ENCODE measurements around the gene PQBP1.
"Not testable (repeated sequence)": the region's sequence is repeated elsewhere in the genome, so short reads cannot be mapped to it uniquely, and the experiment has no call there.

Gene PQBP1, protein sequence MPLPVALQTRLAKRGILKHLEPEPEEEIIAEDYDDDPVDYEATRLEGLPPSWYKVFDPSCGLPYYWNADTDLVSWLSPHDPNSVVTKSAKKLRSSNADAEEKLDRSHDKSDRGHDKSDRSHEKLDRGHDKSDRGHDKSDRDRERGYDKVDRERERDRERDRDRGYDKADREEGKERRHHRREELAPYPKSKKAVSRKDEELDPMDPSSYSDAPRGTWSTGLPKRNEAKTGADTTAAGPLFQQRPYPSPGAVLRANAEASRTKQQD

DNA sequence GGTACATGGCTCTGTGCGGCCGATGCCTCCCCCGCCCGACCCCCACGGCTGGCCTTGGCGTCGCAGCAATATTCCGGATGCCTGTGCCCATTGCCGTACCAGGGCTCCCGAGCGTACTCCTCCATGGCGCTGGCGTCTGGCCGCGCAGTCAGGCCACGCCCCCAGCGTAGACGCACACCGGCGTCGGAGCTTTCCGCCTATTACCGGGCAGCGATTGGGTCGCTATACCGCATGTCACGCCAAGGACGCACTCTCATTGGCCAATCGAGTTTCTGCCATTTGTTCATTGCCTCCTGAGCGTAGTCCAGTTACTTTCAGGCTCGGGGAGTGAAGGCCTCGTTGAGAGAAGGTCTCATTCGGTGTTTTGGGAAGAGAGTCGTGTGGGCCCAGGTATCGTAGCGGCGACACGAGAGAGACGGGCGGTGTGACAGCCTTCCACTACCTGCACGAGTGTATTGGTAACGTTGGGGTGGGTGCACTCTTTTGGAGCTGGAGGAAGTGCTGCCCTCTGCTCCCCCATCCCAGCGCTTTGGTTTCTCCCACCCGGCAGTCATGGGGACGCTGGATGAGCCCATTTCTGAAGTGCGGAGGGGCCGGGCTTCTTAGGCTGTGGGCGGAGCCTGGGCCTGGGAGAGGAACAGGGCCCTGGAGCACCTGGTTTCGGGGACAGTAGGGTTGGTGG is at the start of gene PQBP1, which contains the start of gene TIMM17B:
TSS of gene PQBP1 (plus strand) at position 306 of the 682 bp plus-strand sequence. CDS start 580 bp downstream, outside the sequence.
TSS of gene TIMM17B (minus strand) at position 144 of the 682 bp plus-strand sequence. CDS start at position 125, 19 bp downstream.
- DNase-seq (ENCODE audit: low spot score), result peak; percentile 85

DNA sequence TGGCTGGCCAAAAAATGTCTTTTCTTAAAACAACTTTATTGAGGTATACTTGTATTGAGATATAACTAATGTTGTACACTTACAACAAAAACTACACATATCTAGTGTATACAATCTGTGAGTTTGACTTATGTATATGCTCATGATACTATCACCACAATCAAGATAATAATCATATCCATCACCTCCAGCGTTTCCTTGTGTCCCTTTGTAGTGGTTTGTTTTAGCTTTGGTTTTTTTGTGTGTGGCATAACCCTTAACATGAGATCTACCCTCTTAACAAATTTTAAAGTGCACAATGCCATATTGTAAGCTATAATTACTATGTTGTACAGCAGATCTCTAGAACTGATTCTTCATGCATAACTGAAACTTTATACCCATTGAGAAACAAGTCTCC is 48.9 kb upstream of the PQBP1 start:
- DNase-seq (ENCODE audit: low spot score), result no peak

DNA sequence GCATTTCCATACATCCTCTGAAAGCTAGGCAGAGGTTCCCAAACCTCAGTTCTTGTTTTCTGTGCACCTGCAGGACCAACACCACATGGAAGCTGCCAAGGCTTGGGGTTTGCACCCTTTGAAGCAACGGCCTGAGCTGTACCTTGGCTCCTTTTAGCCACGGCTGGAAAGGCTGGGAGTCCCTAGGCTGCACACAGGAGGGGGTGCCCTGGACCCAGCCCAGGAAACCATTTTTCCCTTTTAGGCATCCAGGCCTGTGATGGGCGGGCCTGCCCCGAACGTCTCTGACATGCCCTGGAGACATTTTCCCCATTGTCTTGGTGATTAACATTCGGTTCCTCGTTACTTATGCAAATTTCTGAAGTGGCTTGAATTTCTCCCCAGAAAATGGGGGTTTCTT is 44.9 kb upstream of the PQBP1 start:
- DNase-seq (ENCODE audit: low spot score), result no peak

DNA sequence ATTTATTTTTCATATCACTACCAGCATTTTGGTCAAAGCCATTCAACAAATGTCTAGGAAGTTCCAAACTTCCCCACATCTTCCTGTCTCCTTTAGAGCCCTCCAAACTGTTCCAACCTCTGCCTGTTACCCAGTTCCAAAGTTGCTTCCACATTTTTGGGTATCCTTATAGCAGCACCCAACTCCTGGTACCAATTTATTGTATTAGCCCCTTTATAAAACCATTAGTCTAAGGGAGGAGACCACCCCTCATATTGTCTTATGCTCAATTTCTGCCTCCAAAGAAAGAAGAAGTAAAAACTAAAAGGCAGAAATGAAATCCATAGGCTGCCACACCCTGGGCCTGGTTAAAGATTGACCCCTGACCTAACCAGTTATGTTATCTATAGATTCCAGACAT is 44.2 kb upstream of the PQBP1 start:
- not testable (repeated sequence) for DNase-seq (ENCODE audit: low spot score)

DNA sequence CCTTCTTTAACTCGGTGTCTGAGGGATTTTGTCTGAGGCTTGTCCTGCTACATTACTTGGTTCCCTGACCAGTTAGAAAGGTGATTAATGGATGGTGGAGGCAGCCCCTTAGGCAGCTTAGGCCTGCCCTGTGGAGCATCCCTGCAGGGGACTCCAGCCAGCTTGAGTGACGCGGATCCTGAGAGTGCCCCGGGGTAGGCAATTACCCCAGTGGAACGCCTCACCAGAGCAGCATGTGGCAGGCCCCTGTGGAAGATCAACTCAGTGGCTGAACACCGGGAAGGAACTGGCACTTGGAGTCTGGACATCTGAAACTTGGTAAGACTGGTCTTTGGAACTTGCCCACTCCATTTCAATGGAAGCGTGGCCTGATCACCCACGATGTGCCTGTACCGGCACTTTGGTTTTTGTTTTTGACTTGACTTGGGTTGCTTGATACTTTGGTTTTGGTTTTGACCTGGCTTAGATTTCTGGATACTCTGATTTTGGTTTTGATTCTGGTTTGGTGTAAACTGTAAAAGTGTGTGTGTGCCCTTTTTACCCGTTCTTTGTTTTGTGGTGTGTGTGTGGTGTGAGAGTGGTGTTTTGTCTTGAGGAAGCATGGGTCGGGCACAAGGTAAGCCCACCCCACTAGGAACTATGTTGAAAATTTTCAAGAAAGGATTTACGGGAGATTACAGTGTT is 43.5 kb upstream of the PQBP1 start:
- not testable (repeated sequence) for DNase-seq (ENCODE audit: low spot score)

DNA sequence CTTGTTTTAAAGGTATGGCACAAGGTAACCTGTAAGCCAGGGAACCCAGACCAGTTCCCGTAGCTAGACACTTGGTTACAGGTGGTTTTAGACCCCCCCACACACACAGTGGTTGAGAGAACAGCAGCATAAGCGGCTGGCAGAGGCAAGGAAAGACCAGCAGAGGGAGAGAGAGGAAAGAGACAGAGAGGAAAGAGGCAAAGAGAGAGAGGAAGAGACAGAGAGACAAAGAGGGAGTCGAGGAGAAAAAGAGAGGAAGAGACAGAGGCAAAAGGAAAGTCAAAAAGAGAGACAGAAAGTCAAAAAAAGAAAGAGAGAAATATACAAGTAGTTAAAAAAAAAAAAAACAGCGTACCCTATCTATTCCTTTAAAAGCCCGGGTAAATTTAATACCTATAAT is 42.8 kb upstream of the PQBP1 start:
- no peak for DNase-seq (ENCODE audit: low spot score)

DNA sequence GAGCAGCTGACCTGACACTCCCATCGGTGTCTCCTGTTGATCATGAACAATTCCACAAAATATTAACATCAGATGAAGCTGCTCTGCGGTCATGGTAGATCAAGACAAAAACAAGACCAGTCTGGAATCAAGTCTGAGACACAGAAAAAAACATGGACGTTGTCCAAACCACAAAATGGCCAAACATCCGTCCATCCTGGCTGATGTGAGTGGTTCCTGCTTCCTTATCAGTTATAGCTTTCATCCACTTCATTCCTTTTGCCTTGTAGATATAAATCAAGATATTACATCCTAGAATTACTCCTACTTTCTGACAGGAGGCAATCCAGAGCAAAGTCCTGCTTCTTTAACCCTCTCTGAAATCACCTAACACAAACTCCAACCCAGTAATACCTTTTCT is 33.5 kb upstream of the PQBP1 start:
- no peak for DNase-seq (ENCODE audit: low spot score)

DNA sequence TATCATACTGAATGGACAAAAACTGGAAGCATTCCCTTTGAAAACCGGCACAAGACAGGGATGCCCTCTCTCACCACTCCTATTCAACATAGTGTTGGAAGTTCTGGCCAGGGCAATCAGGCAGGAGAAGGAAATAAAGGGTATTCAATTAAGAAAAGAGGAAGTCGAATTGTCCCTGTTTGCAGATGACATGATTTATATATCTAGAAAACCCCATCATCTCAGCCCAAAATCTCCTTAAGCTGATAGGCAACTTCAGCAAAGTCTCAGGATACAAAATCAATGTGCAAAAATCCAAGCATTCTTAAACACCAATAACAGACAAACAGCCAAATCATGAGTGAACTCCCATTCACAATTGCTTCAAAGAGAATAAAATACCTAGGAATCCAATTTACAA is 25.7 kb upstream of the PQBP1 start:
- DNase-seq (ENCODE audit: low spot score), result not testable (repeated sequence)

DNA sequence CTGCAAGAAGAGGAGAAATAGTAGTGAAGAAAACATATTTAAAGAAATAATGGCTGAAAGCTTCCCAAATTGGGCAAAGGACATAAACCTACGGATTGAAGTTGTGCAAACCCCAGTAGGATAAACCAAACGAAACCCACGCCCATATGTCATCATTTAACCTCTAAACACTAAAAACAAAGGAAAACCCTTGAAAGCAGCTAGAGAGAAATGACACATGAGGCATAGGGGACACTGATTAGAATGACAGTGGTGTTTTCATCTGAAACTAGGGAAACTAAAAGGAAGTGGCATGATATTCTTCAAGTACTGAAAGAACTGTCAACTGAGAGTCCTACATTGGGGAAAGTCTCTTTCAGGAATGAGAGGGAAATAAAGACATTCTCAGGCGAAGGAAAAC is 20.8 kb upstream of the PQBP1 start:
- not testable (repeated sequence) for DNase-seq (ENCODE audit: low spot score)

DNA sequence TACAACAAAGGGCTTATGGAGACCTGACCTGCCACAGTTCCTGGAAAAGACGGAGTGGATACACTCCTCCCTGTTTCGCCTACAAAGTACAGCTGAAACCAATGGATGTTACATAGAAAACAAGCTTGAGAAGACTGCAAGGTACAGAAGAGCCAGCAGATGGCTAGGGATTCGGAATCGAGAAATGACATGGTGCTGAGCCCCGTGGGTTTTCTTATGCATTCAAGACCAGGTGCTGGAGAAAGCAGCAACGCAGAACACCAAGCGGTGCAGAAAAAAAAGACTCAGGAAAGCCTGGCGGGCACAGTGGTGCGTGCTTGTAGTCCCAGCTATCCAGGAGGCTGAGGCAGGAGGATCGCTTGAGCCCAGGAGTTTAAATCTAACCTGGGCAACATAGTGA is 14.0 kb upstream of the PQBP1 start:
- no peak for DNase-seq (ENCODE audit: low spot score)

DNA sequence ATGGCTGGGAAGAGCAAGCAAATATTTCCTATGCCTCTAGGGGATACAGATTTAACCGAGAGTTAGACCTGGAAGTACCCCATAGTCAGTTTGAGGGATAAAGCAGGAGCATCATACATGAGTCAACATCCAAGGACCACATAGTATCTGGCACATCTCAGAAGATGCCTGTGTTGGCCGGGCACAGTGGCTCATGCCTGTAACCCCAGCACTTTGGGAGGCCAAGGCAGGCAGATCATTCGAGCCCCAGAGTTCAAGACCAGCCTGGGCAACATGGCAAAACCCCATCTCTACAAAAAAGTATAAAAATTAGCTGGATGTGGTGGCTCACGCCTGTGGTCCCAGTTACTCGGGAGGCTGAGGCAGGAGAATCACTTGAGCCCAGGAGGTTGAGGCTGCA is 11.1 kb upstream of the PQBP1 start:
- not testable (repeated sequence) for DNase-seq (ENCODE audit: low spot score)

DNA sequence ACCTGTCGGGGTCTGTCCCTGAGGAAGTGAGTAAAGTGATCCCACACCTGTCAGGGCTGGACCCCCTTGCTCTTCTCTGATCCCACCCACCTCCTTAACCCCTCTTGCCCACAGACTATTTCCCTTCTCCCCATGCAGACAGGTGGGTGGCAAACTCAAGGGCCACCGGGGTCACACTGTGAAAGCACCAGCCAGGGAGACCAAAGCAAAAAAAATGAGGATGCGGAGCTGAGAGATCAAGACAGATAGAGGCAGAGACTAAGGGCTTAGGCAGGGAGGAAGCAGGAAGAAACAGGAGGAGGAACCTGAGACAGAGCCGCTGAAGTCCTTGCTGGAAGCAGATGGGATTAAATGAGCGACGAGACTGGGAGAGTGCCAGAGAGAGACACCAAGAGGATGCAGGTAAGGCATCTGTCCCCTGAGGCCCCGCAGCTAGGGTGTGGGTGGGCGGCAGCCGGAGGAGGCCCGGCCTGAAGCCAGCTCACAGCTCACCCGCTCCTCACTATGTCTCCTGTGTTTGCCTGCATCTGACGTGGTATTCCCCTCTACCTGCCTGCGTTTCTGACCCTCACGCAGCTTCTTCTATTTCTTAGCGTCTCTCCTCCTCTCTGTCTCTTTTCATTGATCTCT is 7.3 kb upstream of the PQBP1 start:
- no peak for DNase-seq (ENCODE audit: low spot score)

DNA sequence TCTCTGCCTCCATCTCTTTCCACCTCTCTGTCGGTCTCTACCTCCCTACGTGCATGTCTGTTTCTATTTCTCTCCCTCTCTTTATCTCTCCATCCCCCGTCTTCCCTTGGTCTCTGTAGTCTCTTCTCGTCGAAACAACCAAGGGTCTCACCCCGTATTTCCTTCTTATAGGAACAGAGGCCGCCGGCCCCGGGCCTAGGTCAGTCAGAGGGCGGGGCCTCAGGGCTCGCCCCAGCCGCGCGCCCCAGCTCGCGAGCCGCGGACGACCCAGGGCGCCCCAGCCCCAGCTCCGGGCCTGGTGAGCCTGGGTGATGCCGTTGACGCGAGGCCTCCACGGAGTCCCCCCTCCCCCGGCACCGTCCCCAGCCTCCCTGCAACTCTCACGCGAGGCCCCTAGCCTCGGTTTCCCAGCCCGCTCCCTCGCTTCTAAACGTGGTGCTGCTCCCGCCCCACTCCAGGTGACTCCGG is 6.8 kb upstream of the PQBP1 start:
- peak; percentile 13 for DNase-seq (ENCODE audit: low spot score)

DNA sequence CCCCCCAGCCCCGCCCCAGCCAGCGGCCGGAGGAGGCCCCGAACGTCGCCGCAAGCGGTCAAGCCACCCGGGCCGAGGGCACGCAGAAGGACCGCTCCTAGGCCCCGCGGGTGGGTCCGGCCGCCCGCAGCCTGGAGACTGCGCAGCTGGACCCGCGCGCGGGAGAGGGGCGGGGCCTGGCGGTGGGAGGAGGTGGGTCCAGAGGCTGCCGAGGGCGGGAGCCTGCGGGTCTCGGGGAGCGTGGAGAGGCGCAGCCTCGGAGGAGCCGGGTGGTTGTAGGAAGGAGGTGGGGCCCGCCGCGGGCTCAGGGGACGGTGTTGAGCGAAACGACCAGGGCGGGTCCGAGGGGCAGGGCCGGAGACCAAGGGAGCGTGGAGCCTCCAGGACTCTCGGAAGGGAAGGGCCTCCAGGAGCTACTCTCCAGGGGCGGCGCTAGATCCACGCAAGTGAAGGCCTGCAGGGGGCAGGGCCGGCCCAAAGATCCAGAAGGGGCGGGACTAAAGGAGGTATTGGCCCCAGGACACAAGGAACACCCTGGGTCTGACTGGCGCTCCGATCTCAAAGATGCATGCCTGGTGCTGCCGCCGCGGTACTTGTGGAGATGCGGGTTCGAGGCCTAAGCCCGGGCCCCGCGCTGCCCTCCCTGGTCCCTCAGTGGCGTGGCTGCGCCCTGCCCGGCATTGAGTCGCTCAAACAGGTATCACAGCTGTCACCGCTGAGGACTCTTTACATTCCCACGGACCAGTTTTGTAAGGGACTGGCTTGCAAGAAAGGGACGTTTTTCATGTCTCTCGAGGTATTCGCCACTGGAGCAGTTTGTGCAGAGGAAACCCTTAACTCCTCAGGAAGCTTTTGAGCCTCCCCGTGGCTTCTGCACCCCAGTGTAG is 6.1 kb upstream of the PQBP1 start:
- peak; percentile 83 for DNase-seq (ENCODE audit: low spot score)

DNA sequence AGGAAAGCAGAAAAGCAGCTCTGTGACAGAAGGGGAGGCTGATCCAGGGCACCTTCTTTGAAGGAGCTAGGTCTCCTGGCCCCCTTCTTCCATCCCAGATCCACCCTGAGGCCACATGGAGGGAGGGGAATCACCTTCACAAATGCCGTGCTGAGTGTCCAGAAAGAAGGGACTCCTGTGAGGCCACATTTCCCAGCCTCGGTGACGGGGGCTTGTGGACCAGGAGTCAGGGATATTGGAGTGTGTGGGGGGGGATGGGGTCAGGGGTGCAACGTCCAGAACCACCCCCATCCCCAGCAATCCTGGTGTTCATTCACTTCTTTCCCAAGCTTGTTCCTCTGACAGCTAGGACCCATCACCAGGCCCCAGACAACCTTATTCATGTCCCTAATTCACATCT is 4.8 kb upstream of the PQBP1 start:
- DNase-seq (ENCODE audit: low spot score), result no peak

DNA sequence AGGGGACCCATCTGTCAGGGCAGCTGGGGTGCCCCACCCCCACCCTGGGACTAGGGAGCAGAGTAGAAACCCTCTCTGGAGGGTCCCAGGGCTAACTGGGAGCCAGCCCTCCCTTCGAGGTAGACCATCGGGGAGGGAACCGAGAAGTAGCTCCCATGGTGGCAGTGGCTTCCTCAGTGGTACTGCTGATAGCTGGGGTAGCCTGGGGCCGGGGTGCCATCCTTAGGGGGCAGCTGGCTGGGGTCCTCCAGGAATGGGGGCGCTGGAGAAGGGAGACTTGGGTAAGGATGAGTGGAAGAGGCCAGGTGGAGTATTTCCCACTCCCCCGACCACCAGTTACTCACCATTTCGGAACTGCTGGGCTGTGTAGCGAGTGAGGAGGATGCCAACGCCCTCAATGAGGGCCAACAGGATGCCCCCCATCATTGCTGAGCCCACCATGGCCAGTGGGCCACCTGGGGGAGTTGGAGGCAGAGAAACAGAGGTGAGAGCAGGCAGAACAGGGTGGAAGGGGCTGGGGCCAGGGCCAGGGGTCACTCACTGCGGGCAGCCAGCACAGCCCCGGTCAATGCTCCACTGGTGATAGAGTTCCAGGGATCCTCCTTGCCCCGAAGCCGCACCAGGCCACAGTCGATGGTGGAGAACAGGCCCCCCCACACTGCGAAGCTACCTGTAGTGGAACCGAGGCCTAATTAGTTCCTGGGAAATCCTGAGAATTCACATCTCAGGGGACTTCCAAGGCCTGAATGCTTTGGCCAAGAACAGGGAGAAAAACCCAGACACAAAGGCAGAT is 4.0 kb upstream of the PQBP1 start:
- DNase-seq (ENCODE audit: low spot score), result no peak

DNA sequence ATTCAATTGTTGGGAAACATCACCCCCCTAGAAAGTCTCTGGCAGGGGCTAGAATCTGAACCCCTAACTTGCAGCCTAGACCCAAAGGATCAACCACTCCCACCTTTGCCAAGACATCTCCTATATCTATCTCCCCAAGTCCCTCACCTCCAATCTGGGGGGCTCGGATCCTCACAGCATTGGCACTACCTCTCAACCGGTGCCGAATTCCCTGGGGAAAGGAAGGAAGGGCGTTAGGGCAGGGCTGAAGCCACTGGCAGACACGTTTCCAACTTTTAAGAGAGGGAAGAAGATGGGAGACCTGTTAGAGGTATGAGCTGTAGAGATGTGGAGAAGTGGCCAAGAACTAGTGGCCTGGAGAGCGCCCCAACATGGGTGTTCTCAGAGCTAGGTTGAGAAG is 2.8 kb upstream of the PQBP1 start:
- no peak for DNase-seq (ENCODE audit: low spot score)

DNA sequence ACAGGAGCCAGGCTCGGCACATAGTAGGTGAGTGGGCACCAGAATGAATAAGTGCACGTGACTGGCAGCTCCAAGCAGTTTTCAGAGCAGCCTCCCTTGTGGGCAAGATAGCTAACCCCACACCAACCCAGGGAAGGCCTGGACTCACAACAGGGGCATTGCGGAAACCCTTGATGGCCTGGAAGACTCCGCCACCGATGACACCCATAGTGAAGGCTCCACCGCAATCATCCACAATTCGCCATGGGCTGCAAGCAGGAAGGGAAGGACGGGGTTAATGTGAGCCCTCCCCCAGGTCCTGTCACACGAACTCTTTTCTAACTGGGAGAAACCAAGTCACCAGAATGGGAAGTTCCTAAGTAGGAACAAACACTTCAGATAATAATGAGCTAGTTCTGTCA is 1.1 kb upstream of the PQBP1 start:
- DNase-seq (ENCODE audit: low spot score), result peak; percentile 9

DNA sequence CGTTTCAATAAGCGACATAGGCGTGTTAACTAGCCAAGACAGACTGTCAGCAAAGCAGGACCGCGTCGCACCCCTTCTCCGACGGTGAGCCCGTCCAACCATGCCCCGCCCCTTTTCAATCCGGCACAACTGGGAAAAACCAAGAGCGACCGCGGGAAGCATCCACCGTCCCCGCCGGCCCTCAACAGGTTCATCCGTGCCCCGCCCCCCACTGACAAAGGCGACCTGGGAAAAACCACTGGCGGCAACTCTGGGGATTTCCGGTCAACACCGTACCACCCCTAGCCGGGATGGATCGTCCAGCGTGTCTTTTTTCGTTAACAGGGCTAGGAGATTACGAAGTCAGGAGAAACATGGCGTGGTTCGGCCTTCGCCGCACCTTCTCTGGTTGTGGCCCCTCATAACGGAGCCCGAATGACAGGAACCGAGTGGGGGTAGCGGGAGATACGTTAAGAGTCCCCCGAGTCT is 539 bp upstream of the PQBP1 start:
- peak; percentile 68 for DNase-seq (ENCODE audit: low spot score)

DNA sequence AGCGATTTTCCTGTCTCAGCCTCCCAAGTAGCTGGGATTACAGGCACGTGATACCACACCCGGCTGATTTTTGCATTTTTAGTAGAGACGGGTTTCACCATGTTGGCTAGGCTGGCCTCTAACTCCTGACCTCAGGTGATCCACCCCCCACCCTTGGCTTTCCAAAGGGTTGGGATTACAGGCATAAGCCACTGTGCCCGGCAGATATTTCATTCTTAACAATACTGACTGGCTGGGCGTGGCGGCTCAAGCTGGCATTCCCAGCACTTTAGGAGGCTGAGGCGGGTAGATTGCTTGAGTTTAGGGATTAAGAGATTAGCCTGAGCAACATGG is 1.3 kb downstream of the PQBP1 start:
- no peak for DNase-seq (ENCODE audit: low spot score)

DNA sequence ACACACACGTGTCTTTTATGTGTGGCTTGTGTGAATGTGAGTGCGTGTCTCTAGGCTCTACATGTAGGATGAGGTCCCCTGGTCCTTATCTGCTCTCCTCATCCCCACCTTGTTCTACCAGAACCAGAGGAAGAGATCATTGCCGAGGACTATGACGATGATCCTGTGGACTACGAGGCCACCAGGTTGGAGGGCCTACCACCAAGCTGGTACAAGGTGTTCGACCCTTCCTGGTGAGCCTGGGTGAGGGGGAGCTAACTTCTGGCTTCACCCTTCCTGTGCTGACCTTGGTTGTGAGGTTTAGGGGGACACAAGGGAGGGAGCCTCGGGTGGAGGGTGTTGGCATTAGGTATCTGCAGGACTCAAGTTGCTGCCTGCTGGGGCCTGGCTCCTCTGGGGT is 3.3 kb downstream of the PQBP1 start:
- no peak for DNase-seq (ENCODE audit: low spot score)

Data from AG20443 (cell line).